Progenitor cell of endocrine pancreas (in vitro differentiated cells): ENCODE results near the gene PRRT4. TPM values are rescaled to one million over a fixed set of nuclear protein-coding genes. Genes with fewer than 3 reads are reported as not detected.

Source experiments
- DNase-seq: peaks from one replicate; pipeline ENCODE4 v3.0.0; 2021; ENCODE audit warnings: low spot score; ENCODE audit not compliant: unreplicated experiment
- H3K27ac Mint-ChIP-seq: 2 replicates; pipeline ENCODE4 v1.8.0; 2021; ENCODE audit warnings: mild to moderate bottlenecking, moderate library complexity, mixed read lengths
- H3K27me3 Mint-ChIP-seq: 2 replicates; pipeline ENCODE4 v1.8.0; 2021; ENCODE audit warnings: mixed read lengths
- H3K36me3 Mint-ChIP-seq: 2 replicates; pipeline ENCODE4 v1.8.0; 2022; ENCODE audit warnings: mixed read lengths; ENCODE audit not compliant: insufficient read depth
- H3K4me1 Mint-ChIP-seq: 2 replicates; pipeline ENCODE4 v1.8.0; 2021; ENCODE audit warnings: low read depth, mixed read lengths
- H3K4me3 Mint-ChIP-seq: 2 replicates; pipeline ENCODE4 v1.8.0; 2021; ENCODE audit warnings: low read depth, mild to moderate bottlenecking, moderate library complexity, mixed read lengths
- H3K9me3 Mint-ChIP-seq: 2 replicates; pipeline ENCODE4 v1.8.0; 2021; ENCODE audit warnings: low read depth, mixed read lengths
- CTCF ChIP-seq: fragments of 200-600 bp; sonication (generic); IDR thresholded peaks from one replicate; pipeline ENCODE4 v1.5.0; 2021; ENCODE audit warnings: antibody characterized with exemption, mild to moderate bottlenecking; ENCODE audit not compliant: unreplicated experiment
- total RNA-seq: library from RNA; stranded (reverse); gene quantifications from 2 replicates; pipeline ENCODE4 v1.2.1, GENCODE V29; 2021

The PRRT4 gene
- total RNA-seq, 1 donor from 2014 or later, result 0.86 TPM

DNA sequence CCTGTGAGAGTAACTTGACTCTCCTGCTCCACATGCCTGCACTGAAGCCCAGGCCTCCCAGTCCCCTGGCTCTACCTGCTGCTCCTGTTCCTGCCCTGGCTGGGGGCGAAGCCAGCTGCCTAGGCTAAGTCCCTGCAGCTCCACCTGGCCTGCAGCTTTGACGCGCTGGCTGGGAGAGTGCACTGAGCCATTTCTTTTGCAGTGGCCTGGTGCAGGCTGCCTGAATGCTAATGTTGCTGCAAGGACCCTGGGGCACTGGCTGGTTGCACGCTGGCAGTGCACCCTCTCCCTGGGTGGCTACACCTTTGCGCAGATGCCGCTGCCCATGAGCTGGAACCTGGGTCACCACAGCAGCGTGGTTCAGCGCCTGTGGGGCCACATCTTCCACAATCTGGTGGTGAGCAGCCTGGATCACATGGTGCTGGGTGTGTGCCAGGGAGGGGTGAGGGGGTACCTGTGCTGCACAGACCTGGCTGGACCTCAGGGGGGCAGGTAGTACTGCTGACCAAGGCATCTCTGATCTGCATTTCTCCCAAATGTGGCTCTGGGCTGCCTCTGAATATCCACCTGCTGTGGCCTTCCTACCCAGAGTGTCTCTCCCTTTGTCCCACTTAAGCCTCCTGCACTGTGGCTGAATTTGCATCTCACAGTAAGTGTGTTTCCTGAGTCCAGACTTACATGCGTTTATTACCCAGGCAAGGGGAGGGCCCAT is 28.3 kb upstream of the PRRT4 start:
- Mint-ChIP-seq H3K36me3 (no peaks in the 10 kb centered on the region), H3K4me1 (no peaks in the 10 kb centered on the region), H3K9me3 (no peaks in the 10 kb centered on the region), H3K27ac (no peak overlapping the region), H3K27me3 (peaks cover 26% of the 10 kb centered on the region), H3K4me3 (no peak overlapping the region)
- no peak for DNase-seq
- TF ChIP-seq CTCF, result no peak

GRCh38 chr7:128389085-128389617 is 27.7 kb upstream of the PRRT4 start:
- Mint-ChIP-seq H3K4me1 (no peaks in the 10 kb centered on the region), H3K9me3 (no peaks in the 10 kb centered on the region), H3K27ac (no peak overlapping the region), H3K4me3 (no peak overlapping the region), H3K27me3 (peaks cover 26% of the 10 kb centered on the region), H3K36me3 (no peaks in the 10 kb centered on the region)
- no peak for DNase-seq
- TF ChIP-seq CTCF, result no peak

DNA sequence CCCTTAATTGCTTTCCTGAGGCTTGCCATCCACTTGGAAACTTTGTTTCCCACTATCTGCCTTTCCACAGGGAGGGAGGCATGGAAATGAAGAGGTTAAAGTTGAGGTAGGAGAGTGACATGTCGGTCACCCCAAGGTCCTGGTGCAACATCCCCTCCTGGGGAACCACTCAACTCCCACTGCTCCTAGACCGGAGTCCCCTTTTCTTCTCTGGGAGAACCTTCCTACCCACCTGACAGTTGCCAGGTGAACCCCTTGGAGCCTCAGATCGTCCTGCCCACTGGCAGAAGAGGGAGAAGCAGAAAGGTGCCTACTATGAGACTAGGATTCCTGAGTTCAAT is 26.6 kb upstream of the PRRT4 start:
- no peaks in the 10 kb centered on the region for H3K9me3 Mint-ChIP-seq
- no peak overlapping the region for H3K4me3 Mint-ChIP-seq
- no peaks in the 10 kb centered on the region for H3K36me3 Mint-ChIP-seq
- H3K27ac Mint-ChIP-seq, result no peak overlapping the region
- no peak for DNase-seq
- H3K27me3 Mint-ChIP-seq, result peaks cover 34% of the 10 kb centered on the region
- TF ChIP-seq CTCF, result no peak
- no peaks in the 10 kb centered on the region for H3K4me1 Mint-ChIP-seq

- H3K4me1 Mint-ChIP-seq, result no peaks in the 10 kb centered on the region
- H3K27ac Mint-ChIP-seq, result no peak overlapping the region
- H3K27me3 Mint-ChIP-seq, result peaks cover 35% of the 10 kb centered on the region
- no peaks in the 10 kb centered on the region for H3K36me3 Mint-ChIP-seq
- H3K9me3 Mint-ChIP-seq, result no peaks in the 10 kb centered on the region
- H3K4me3 Mint-ChIP-seq, result no peak overlapping the region
- TF ChIP-seq CTCF, result peak; percentile 92
- DNase-seq, result peak; percentile 79
Measured at GRCh38 chr7:128387216-128388144, 26.0 kb upstream of the PRRT4 start.
